ENCODE results near the gene LRP10. TPM values are rescaled to one million over a fixed set of nuclear protein-coding genes. Genes with fewer than 3 reads are reported as not detected.

LRP10 gene
- total and polyA plus RNA-seq, 2 of the 8 experiments (the other 6 are each of a cell fraction or from before 2014, with no cell fraction given) = 12.4 to 15.6 TPM

DNA sequence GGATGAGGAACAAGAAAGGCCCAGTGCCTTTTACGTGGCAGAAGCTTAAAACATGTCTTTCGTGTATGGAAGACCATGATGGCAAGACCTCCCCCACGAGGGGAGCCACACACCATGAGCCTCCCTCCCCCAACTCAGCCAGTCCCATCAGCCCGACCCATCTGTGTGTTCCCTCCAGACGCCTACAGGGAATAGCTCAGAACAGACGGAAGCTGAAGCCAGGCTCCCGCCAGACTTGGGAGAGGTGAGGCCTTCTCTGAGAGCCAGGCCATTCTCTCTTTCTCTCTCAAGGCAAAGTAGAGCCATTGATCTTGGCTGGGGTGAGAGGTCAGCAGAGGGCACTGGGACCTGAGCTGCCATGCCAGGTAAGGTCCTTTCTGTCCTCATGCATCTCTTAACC lies 20.9 kb downstream of the LRP10 start:
- DNase-seq (ENCODE audit: low read depth in 1 of 2, low spot score in 2 of 2) = no peak
- ChIA-PET POLR2A (ENCODE audit: partially characterized antibody) (interaction anchor here (0.7 to 1.6 kb wide), 5 partner anchors 21 to 69 kb away, joined by 3 to 5 read pairs (median 3); partner anchors contain the start of gene LRP10), CTCF (ENCODE audit: partially characterized antibody) (interaction anchor here (0.5 to 14.9 kb wide), 7 partner anchors 7 to 335 kb away, joined by 3 to 158 read pairs (median 7); partner anchors contain the start of genes LRP10 and REM2)
- Histone ChIP-seq H3K4me1 (replicated peaks in 1 of 4; ENCODE audit: control insufficient read depth in 3 of 4, insufficient read depth in 4 of 4, low read length in 3 of 4) (peaks cover 0 to 2% (median 0%) of the 10 kb centered on the region in 4 experiments; a peak in 1 of 7 replicates), H4K91ac (replicated peaks; ENCODE audit: insufficient read length, low read length) (no peak overlapping the region), H2AK5ac (ENCODE audit: low read depth, low read length) (no peak overlapping the region), H3K23ac (ENCODE audit: insufficient read length) (no peak overlapping the region), H3K4me2 (ENCODE audit: insufficient read depth in 1 of 2, low read depth in 2 of 2, low read length in 2 of 2) (no peak overlapping the region), H2BK15ac (ENCODE audit: low read length) (no peak overlapping the region), H3K14ac (ENCODE audit: insufficient read length) (no peak overlapping the region), H3K56ac (replicated peaks; ENCODE audit: insufficient read length, low read depth, low read length) (no peak overlapping the region), H4K8ac (ENCODE audit: extremely low read depth, insufficient read depth, low read length) (no peak overlapping the region), H2BK5ac (ENCODE audit: low read depth, low read length) (no peak overlapping the region), H3K9ac (replicated peaks in 1 of 4; ENCODE audit: extremely low read depth in 1 of 4, low read depth in 3 of 4, low read length in 3 of 4) (no peak overlapping the region), H4K20me1 (replicated peaks in 1 of 2; ENCODE audit: control insufficient read depth in 1 of 2, insufficient read depth in 2 of 2, low read length in 2 of 2) (no peaks in the 10 kb centered on the region), H3K79me1 (ENCODE audit: low read depth, low read length) (peaks cover 3% of the 10 kb centered on the region; the same call in 1 of the 2 replicates), H3K18ac (ENCODE audit: extremely low read depth, low read length) (no peak overlapping the region), H3K79me2 (ENCODE audit: control insufficient read depth in 1 of 2, insufficient read depth in 2 of 2, low read length in 2 of 2) (no peaks in the 10 kb centered on the region), H2BK20ac (ENCODE audit: low read length) (no peak overlapping the region), H2AFZ (ENCODE audit: low read length) (no peak overlapping the region), H2BK120ac (replicated peaks; ENCODE audit: low read depth, low read length) (no peak overlapping the region), H2BK12ac (ENCODE audit: low read depth, low read length) (no peak overlapping the region), H3K4ac (replicated peaks; ENCODE audit: insufficient read length, low read depth, low read length) (no peak overlapping the region), H3K27ac (ENCODE audit: low read depth, low read length) (no peak overlapping the region), H3K9me3 (ENCODE audit: insufficient read depth in 2 of 2, low read depth in 1 of 2, low read length in 1 of 2) (no peaks in the 10 kb centered on the region), H4K5ac (ENCODE audit: insufficient read length, low read depth, low read length) (no peak overlapping the region), H3K4me3 (ENCODE audit: extremely low read depth in 1 of 4, insufficient read depth in 2 of 4, low read depth in 3 of 4, low read length in 4 of 4) (no peak overlapping the region), H3K27me3 (replicated peaks in 1 of 4; ENCODE audit: control insufficient read depth in 3 of 4, extremely low read depth in 1 of 4, insufficient read depth in 3 of 4, low read length in 3 of 4) (peaks cover 3 to 18% (median 13%) of the 10 kb centered on the region in 4 experiments), H3K23me2 (ENCODE audit: low read depth, low read length) (no peaks in the 10 kb centered on the region), H3K36me3 (ENCODE audit: control insufficient read depth in 2 of 4, insufficient read depth in 4 of 4, low read length in 3 of 4) (no peaks in the 10 kb centered on the region)
- no peak for FAIRE-seq
- WGBS, 2 experiments (ENCODE audit: extremely low coverage in 1 of 2, insufficient coverage in 1 of 2, insufficient read length in 1 of 2, insufficient replicate concordance in 2 of 2, low coverage in 1 of 2, low lambda C conversion rate in 2 of 2, missing lambda C conversion rate in 1 of 2) = 86% methylated on average over 7 of the region's 7 CpGs; no CpG with 5 or more reads in 1 of the 2 experiments
- TF ChIP-seq TCF12 (IDR thresholded peaks at IDR 0.05; ENCODE audit: low read depth, low read length) (no peak), CHD2 (IDR thresholded peaks at IDR 0.05; ENCODE audit: low read length) (no peak), TAF7 (optimal IDR thresholded peaks at IDR 0.05; ENCODE audit: borderline replicate concordance, low read depth, low read length) (no peak), SUZ12 (IDR thresholded peaks at IDR 0.05; ENCODE audit: low read length) (no peak), BCL11A (IDR thresholded peaks at IDR 0.05; ENCODE audit: low read depth in 2 of 2, low read length in 2 of 2) (no peak), KDM5A (IDR thresholded peaks at IDR 0.05; ENCODE audit: low read length) (no peak), BRCA1 (IDR thresholded peaks at IDR 0.05; ENCODE audit: low read depth, low read length) (no peak), RXRA (IDR thresholded peaks at IDR 0.05; ENCODE audit: insufficient read depth, low read depth, low read length) (no peak), CREB1 (IDR thresholded peaks at IDR 0.05) (no peak), HDAC2 (IDR thresholded peaks at IDR 0.05; ENCODE audit: borderline replicate concordance in 1 of 2, low read depth in 2 of 2, low read length in 2 of 2) (no peak)
